CD4-positive, alpha-beta T cell treated with Interleukin-10 for 1 hour (primary cell): ENCODE data around the gene WNT8B.

Source experiments
- DNase-seq: peaks from one replicate; pipeline ENCODE4 v3.0.0-alpha.2; 2020

Gene WNT8B

GRCh38 chr10:100462709-100463108, at the start of gene WNT8B:
TSS of gene WNT8B (plus strand) at chr10:100463009. CDS start at chr10:100463169, 160 bp downstream.
- DNase-seq = no peak

- DNase-seq = no peak
Observed at GRCh38 chr10:100413173-100413572, 49.6 kb upstream of the WNT8B start.

DNA sequence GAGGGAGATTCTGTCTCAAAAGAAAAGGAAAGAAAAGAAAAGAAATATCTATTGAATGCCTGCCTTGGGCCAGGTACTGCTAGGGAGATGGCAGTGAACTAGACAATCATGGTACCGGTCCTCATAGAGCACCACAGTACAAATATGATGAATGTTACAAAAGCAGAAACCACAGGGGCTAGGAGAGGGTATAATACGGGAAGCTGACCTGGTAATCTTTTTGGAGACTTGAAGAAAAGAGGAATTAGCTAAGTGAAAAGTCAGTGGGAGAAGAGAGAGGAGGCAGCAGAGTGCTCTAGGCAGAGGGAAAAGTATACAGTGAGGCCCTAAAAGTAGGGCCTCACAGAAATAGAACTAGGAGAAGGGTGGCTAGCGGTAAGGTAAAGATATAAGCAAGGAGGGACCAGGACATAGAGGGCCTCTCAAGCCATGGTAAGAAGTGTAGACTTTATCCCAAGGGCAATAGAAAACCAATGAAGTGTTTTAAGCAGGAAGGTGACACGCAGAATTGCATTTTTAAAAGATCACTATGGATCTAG, 42.8 kb upstream of the WNT8B start:
- DNase-seq = no peak

GRCh38 chr10:100427374-100427773, 35.4 kb upstream of the WNT8B start:
- no peak for DNase-seq

DNA sequence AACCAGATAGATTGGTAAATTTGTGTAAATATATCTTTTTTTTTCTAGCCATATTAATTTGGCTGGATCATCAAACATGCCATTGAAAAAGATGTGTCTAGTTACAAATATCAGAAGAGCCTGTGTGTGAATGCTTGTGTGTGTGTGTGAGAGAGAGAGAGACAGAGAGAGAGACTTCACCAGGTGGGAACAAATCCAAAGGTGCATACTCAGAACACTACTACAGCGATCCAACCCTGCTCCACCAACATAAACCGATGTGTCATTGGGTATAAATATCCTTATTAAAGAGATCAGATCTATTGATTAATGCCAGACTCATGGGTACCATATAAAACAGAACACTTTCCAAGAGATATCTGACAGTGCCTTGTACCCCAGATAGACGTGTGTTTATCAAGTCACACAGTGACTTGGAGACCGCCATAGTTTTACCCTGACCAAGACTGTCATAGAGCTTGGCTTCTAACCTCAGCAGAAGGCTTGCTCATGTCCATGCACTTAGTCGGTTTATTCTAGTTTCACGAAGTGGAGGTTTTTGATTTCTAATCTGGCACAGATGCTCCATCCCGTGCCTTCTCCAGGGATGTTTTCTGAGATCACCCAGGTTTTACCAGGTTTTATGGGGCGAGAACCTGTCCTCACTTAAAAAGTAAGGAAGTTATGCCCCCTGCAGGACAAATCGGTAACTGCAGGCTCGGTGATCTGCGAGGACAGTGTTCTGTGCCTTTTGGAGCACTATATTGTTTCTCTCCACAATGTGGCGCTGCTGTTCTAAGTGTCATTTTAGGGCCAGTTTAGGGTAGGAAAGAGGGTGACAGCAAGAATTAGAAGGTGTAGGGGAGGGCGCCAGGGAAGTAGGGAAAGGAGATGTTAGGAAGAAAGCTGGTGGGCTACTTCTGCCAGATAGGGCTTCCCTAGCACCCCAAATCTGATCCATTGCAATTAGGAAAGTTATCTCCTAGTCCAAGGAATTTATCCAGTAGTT, 29.3 kb upstream of the WNT8B start:
- DNase-seq = peak; percentile 95

GRCh38 chr10:100436255-100436654, 26.6 kb upstream of the WNT8B start:
- DNase-seq = no peak

DNA sequence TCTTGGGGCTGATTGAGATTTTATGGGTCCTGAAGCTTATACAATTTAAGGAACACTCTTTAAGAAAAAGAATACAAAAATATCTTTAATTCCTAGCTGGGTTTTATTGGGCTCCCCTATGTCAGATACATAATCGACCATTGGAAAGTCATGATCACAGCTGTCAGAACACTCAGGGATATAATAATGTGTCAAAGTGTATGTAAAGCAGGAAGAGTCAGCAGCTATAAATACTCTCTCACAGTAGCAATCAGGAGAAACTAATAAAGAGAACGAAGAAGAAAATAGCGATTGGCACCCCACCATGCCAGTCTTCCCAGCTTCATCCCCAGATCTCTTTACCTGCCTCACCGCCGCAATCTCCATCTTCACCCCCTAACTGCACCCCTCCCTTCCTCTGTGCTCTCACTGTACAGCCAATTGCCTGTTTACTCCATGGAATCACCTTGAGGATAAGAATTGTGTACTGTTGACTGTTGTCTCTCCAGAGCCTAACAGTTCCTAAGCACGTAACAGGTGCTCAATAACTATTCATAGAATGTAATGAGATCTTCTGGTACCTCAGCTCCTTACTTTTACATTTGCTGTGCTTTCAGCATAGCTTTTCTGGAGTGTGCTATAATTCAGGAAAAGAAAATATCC, 24.0 kb upstream of the WNT8B start:
- DNase-seq = no peak

- DNase-seq = no peak
Observed at GRCh38 chr10:100442548-100442947, 20.3 kb upstream of the WNT8B start.

- DNase-seq = no peak
Observed at GRCh38 chr10:100446130-100446761, 16.6 kb upstream of the WNT8B start.

GRCh38 chr10:100447663-100448062, 15.1 kb upstream of the WNT8B start:
- no peak for DNase-seq

DNA sequence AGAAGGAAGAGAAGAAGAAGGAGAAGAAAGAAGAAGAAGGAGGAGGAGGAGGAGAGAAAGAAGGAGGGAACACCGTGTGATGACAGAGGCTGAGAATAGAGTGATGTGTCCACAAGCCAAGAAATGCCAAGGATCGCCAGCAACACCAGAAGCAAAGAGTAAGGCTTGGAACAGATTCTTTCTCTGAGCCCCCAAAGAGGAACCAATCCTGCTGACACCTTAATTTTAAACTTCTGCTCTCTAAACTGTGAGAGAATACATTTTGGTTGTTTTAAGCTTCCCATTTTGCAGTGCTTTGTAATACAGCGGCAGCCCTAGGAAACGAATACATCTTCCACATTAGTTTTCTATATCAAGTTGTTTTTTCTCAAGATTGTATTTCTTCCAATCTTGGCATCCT, 13.9 kb upstream of the WNT8B start:
- no peak for DNase-seq

- no peak for DNase-seq
Observed at GRCh38 chr10:100468322-100468721, 5.5 kb downstream of the WNT8B start.

DNA sequence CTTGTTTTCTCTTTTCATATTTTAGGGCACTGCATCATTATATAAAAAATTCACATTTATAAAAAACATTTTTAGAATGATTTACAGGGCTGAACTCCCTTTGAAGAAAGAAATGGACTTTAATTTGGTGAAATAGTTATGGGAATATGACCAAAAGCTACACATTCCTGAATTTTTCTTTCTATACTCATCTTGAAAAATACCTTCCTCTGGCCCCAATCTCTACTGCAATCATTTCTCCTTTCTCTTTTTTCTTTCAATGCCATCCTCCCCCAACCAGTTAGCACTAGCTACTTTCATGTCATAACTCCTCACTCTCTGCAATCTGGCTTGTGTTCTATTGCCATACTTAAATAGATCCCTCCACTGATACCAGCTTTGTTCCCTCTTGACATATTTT, 6.2 kb downstream of the WNT8B start:
- no peak for DNase-seq

DNA sequence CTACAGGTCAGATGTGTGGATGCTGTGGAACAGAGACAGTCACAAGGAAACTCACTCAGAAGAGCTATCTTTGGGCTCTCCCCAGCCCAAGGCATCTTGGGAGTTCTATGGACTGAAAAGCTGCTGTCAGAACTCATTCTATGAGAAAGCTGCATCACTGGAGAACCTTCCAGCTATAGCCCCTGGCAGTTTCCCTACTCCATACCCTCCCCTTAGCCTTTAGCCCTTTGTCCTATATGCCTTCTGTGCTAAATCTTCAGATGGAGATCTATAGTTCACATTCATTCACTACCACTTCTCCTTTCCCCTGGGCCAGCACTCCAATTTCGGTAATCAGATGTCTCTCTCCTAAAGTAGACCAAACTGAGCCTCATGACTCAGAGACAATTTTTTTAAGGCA, 6.9 kb downstream of the WNT8B start:
- DNase-seq = no peak

GRCh38 chr10:100470367-100470766, 7.6 kb downstream of the WNT8B start:
- no peak for DNase-seq

DNA sequence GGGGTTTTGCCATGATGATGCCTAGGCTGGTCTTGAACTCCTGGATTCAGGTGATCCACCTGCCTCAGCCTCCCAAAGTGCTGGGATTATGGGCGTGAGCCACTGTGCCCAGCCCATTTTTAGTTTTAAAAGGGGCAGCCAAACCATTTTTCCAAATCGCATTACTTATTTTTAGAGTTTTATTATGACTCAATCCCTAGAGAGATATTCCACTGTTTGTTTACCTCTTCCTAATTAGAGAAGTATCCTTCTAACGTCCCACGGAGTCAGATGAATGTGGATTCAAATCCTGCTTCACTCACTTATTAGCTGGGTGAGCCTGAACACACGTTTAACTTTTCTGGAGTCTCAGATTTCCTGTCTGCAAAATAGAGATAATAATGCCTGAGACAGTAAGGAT, 15.2 kb downstream of the WNT8B start:
- DNase-seq = no peak

- DNase-seq = no peak
Observed at GRCh38 chr10:100479037-100479436, 16.2 kb downstream of the WNT8B start.

DNA sequence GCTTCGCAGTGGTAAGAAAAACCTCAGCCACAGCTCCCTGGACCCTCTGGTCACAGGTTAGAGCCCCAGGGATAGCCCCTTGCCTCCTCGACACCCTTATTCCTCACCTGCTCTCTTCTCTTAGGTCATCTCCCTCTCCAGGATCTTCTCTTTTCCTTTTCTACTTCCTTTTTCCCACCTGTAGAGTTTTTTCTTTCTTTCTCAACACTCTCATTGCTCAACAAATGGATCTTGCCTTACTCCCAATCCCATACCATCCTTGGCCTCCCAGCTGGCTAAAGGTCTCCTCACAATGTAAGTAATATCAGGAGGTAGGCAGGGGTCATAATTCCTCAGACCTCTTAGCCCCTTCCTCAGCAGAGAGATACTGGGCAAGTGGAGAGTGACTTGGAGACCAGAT, 17.2 kb downstream of the WNT8B start:
- no peak for DNase-seq

GRCh38 chr10:100481462-100482081, 18.8 kb downstream of the WNT8B start:
- peak; percentile 95 for DNase-seq

DNA sequence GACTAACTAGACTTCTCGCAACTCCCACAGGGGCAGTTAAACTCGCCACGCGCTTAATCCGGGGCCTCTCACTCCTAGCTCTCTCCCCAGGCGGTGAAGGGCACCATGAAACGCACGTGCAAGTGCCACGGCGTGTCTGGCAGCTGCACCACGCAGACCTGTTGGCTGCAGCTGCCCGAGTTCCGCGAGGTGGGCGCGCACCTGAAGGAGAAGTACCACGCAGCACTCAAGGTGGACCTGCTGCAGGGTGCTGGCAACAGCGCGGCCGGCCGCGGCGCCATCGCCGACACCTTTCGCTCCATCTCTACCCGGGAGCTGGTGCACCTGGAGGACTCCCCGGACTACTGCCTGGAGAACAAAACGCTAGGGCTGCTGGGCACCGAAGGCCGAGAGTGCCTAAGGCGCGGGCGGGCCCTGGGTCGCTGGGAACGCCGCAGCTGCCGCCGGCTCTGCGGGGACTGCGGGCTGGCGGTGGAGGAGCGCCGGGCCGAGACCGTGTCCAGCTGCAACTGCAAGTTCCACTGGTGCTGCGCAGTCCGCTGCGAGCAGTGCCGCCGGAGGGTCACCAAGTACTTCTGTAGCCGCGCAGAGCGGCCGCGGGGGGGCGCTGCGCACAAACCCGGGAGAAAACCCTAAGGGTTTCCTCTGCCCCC, 19.5 kb downstream of the WNT8B start:
- DNase-seq = peak; percentile 69

GRCh38 chr10:100482834-100483185, 20.0 kb downstream of the WNT8B start:
- no peak for DNase-seq

DNA sequence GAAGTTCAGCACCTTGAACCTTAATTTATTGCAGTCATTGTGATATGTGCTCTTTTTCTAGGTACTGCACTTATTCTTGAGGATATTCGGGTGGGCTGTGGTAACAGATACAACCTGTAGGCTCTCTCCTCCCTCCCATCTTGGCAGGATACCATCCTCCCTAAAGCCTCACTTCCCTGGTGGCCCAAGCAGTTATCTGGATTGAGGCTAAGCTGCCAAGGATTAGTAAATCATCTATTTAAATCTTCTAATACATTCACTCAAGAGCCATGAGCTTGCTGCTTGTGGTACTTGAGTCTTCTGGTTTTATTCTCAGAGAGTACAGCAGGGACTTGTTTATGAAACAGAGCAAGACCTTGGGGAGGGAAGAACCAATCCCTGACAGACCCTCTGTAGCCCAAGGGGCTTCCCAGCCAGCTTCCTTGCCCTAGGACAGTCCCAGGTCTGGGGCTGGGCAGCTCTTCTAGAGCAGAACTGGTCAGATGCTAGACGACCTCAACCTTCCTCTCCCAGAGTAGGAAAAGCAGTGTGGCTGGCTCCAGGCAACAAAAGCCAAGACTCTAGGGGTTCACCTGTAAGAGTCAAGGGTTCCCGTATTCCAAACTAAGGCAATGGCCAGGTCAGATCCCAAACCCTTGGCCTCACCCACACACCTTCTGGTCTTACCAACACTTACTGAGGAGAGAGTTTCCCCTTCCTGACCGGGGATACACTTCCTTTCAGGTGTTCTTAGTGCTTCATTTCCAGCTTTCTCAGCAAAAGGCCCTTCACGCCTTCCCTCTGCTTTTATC, 21.3 kb downstream of the WNT8B start:
- no peak for DNase-seq
